Measurements from ENCODE around the gene OSBPL2. TPM values are rescaled to one million over a fixed set of nuclear protein-coding genes. Genes with fewer than 3 reads are reported as not detected.

The OSBPL2 gene
- total RNA-seq, 4 donors from 2014 or later = 24.3 to 35.9 (median 26.3) TPM

DNA sequence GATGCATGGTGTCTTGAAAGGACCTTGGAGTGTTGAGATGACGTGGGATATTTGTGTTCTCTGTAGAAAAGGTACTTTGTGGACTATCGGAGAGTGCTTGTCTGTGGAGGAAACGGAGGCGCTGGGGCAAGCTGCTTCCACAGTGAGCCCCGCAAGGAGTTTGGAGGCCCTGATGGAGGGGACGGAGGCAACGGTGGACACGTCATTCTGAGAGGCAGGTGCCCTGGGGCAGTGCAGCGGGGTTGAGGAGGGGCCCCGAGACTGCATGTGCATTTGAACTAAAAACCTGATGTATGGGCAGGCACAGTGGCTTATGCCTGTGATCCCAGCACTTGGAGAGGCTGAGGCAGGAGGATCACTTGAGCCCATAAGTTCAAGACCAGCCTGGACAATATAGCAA, 42.6 kb upstream of the OSBPL2 start:
- DNase-seq (ENCODE audit: low spot score) = no peak
- TF ChIP-seq, protein P1, sequence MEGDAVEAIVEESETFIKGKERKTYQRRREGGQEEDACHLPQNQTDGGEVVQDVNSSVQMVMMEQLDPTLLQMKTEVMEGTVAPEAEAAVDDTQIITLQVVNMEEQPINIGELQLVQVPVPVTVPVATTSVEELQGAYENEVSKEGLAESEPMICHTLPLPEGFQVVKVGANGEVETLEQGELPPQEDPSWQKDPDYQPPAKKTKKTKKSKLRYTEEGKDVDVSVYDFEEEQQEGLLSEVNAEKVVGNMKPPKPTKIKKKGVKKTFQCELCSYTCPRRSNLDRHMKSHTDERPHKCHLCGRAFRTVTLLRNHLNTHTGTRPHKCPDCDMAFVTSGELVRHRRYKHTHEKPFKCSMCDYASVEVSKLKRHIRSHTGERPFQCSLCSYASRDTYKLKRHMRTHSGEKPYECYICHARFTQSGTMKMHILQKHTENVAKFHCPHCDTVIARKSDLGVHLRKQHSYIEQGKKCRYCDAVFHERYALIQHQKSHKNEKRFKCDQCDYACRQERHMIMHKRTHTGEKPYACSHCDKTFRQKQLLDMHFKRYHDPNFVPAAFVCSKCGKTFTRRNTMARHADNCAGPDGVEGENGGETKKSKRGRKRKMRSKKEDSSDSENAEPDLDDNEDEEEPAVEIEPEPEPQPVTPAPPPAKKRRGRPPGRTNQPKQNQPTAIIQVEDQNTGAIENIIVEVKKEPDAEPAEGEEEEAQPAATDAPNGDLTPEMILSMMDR (IDR thresholded peaks at IDR 0.05) = no peak
- ATAC-seq (ENCODE audit: low FRiP score) = no peak

DNA sequence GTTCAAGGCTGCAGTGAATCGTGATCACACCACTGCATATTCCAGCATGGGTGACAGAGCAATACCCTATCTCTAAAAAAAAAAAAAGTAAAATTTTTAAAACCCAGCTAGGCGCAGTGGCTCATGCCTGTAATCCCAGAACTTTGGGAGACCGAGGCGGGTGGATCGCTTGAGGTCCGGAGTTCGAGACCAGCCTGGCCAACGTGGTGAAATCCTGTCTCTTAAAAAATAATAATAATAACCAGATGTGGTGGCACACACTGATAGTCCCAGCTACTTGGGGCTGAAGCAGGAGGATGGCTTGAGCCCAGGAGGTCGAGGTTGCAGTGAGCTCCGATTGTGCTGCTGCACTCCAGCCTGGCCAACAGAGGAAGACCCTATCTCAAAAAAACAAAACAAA, 42.0 kb upstream of the OSBPL2 start:
- TF ChIP-seq, protein P1 (IDR thresholded peaks at IDR 0.05) = no peak
- no peak for ATAC-seq (ENCODE audit: low FRiP score)
- no peak for DNase-seq (ENCODE audit: low spot score)

DNA sequence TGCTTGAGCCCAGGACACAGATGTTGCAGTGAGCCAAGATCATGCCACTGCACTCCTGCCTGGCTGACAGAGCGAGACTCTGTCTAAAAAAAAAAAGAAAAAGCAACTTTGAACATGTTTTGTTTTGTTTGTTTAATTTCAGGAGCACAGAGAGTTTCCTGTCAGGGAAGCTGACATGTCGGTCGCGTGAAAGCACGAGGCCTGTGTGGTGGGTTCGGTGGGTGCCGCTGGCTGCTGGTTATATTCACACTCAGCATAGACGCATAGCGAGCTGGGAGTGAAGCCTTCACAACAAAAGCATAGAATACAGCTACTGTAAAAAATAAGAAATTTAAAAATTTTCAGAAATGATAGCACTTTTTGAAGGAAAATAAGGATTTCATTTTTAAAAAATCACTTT, 41.0 kb upstream of the OSBPL2 start:
- no peak for DNase-seq (ENCODE audit: low spot score)
- no peak for ATAC-seq (ENCODE audit: low FRiP score)
- TF ChIP-seq, protein P1 (IDR thresholded peaks at IDR 0.05) = no peak

DNA sequence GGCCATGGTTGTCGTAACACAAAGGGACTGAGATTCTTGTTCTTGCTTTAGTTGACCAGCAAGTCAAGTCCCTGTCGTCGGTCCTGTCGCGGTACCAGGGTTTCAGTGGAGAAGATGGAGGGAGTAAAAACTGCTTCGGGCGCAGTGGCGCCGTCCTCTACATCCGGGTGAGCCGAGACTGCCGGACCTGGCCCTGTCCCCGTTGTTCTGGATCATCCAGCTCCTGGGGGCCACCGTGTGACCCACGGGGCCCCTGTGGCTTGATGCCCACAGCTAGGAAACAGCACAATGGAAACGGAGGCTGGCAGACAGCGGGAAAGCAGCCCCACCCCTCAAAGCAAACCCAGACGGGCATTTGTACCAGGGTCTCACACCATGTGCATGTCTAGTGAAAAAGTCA, 40.5 kb upstream of the OSBPL2 start:
- TF ChIP-seq, protein P1 (IDR thresholded peaks at IDR 0.05) = no peak
- DNase-seq (ENCODE audit: low spot score) = no peak
- ATAC-seq (ENCODE audit: low FRiP score) = no peak

DNA sequence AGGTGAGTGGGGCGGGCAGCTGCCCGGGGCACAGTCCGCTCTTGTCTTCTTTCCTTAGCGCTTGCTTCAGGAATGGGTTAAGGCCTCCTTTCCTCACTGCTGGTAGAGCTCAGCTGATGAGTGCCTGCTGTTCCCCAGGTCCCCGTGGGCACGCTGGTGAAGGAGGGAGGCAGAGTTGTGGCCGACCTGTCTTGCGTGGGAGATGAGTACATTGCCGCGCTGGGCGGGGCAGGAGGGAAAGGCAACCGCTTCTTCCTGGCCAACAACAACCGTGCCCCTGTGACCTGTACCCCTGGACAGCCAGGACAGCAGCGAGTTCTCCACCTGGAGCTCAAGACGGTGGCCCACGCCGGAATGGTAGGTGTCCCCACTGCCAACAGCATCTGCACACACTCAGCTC, 39.8 kb upstream of the OSBPL2 start:
- TF ChIP-seq, protein P1 (IDR thresholded peaks at IDR 0.05) = no peak
- ATAC-seq (ENCODE audit: low FRiP score) (no peak), DNase-seq (ENCODE audit: low spot score) (no peak)

DNA sequence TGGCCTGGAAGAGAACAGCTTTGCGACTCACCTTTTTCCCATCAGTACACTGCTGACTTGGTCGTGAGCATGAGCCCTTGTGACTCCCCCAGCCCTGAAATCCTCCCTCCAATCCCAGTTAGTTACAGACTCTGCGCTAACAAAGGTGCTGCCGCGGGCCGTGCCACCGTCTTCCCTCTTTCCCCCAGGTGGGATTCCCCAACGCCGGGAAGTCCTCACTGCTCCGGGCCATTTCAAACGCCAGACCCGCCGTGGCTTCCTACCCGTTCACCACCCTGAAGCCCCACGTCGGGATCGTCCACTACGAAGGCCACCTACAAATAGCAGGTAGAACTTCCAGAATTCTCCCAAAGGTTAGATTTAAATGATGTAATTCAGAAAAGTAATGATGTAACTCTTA, 39.4 kb upstream of the OSBPL2 start:
- no peak for DNase-seq (ENCODE audit: low spot score)
- TF ChIP-seq, protein P1 (IDR thresholded peaks at IDR 0.05) = no peak
- no peak for ATAC-seq (ENCODE audit: low FRiP score)

DNA sequence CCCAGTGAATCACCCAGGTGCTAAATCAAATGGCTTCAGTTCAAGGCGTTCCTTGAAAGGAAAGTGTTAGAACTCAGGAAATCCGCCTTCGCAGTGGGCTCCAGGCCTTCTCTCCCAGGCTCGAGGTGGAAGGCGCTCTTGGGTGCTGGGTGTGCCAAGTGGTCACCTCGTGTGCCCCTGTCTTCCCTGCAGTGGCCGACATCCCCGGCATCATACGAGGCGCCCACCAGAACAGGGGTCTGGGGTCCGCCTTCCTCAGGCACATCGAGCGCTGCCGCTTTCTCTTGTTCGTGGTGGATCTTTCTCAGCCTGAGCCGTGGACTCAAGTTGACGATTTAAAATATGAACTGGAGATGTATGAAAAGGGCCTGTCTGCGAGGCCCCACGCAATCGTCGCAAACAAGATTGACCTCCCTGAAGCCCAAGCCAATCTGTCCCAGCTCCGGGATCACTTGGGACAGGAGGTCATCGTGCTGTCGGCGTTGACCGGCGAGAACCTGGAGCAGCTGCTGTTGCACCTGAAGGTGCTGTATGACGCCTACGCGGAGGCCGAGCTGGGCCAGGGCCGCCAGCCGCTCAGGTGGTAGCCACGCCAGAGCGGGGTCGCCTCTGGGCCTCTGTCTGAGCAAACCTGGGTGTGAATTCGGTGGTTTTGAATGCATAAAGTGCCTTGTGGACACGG, 37.7 kb upstream of the OSBPL2 start:
- TF ChIP-seq, protein P1 (IDR thresholded peaks at IDR 0.05) = no peak
- DNase-seq (ENCODE audit: low spot score) (no peak), ATAC-seq (ENCODE audit: low FRiP score) (no peak)

Data from omental fat pad (tissue), 4 donors.